Activated CD8-positive, alpha-beta memory T cell treated with anti-CD3 and anti-CD28 coated beads, Interleukin-2, amount 50 U/mL, for 1 hour (primary cell): Measurements from ENCODE around the gene RASEF.
"Not testable (repeated sequence)": the region's sequence is repeated elsewhere in the genome, so short reads cannot be mapped to it uniquely, and the experiment has no call there.

Source experiments
- DNase-seq: peaks from one replicate; pipeline ENCODE4 v3.0.0-alpha.2; 2020; ENCODE audit errors: extremely low read depth

The RASEF gene

DNA sequence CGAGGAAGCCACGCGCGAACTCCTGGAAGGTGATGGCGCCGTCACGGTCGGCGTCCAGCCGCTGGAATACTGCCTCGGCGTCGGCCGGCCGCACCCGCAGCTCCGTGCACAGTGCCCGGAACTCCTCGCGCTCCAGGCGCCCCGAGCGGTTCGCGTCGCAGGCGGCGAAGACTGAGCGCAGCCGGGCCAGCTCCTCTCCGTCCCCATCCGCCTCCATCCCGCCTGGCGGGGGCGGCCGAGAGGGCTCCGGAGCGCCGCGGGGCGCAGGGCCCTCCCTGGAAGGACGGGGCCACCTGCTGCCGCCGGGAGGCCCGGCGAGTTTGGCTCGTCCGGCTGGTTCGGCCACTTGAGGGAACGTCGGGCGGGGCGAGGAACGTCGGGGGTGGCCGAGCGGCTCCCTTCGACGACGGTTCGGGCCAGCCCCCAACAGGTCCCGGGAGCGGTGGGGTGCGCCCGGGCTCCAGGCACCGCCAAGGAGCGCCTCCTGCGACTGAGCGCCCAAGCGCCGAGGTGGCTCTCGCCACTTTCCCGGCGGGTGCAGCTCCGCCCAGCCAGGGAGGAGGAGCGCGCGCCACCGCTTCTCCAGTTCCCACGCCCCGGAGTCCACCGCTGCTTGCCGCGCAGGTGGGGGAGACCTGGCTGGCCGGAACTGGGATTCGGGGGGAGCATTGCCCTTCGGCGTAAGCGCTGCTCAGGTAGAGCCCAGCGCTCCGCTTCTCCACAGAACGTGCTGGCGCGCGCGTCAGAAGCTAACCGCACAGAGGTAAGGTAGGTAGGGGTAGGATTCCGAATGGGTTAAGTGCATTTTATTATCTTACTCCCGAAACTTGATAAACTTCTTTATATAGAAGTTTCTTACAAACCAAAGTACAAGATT is at the start of gene RASEF:
TSS of gene RASEF (minus strand) at position 492 of the 877 bp plus-strand sequence. CDS start at position 217, 275 bp downstream.
- DNase-seq = no peak

DNA sequence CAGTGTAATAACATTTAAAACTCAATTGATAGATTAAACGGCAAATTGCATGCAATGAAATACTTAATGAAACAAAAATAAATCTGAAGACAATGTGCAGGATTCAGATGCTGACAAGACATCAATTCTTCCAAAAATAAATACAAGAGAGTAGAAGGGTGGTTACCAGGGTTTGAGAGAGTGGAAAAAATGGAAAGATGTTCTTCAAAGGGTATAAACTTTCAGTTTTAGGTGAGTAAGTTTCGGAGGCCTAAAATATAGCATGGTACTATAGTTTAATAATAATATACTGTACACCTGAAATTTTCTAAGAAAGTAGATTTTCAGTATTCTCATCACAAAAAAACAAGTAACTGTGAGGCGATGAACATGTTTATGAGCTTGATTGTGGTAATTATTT is 48.2 kb upstream of the RASEF start:
- no peak for DNase-seq

DNA sequence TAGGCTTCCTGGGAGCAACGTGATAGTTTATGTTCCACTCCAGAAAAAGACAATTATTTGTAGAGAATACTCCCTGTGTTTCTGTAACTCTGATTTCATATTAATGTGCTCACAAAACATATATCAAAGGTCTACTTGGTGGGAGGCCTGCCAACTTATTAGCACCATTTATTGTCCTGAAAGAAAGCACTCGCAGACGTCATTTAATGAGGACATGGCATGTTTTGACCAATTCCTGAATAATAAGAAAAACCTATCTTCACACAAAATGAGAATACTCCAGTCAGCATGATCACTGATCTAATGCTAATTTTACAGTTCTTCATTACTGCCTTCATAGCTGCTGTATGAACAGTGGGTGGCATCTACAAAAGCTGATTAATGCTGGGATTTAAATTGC is 46.4 kb upstream of the RASEF start:
- DNase-seq = no peak

DNA sequence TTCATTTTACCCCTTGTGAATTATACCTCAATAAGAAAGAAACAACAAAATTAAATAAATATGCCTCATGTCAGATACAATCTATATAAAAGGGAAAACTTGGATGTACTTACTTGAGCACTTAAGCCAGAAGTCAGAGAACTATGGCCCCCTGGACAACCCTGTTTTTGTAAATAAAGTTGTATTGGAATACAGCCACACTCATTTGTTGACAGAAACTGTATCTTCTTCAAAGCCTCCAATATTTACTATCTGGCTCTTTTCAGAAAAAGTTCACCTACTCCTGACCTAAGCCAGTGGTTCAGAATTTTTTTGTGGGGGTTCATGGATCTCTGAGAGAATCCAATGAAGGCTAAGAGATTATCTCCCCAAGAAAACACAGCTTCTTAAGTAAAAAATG is 45.3 kb upstream of the RASEF start:
- no peak for DNase-seq

DNA sequence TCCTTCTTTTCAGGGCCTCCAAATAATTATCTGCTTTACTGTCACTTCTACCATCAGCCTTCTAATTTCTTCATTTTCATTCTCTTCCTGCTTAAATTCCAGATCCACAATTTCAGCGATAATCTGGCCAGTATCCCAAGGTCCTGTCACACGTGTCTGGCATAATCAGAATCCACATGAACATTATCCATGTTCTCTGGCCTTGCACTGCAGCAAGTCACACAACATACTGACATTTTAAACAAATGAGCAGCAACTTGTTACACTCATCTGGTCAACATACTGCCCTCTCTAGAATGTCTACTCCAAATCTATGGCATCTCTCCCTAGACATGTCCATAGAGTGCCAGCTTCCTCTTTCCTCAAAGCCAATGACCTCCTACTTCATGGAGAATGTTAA is 43.8 kb upstream of the RASEF start:
- no peak for DNase-seq

DNA sequence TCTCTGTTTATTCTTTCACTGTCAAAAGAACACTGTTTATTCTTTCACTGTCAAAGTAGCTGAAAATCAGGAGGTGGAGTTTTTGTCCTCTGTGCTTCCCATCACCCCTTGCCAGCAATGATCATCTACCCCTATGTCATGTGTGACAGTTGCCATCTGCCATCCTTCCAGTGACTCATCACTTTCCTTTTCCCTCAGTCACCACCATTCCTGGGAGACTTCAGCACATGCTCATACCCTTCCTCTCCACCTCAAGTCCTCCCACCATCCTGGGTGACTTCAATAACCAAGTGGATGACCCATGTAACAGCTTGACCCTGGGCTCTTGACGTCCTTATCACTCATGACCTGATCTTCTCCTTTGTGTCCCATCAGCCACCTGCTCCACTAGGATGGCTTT is 43.3 kb upstream of the RASEF start:
- DNase-seq = no peak

DNA sequence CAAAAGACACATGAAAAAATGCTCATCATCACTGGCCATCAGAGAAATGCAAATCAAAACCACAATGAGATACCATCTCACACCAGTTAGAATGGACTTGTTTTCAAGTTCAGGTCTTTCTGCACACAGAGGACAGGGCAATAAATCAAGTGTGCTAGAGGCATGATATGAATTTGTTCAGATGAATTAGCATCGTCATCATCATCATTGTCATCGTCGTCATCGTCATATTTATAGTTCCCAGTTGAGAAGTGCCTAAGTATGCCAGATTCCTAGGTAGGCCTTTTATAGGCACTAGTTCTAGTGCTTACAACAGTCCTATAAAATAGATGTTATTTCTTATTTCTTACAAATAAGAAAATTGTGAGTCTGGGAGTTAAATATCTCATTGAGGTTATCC is 34.7 kb upstream of the RASEF start:
- DNase-seq = no peak

DNA sequence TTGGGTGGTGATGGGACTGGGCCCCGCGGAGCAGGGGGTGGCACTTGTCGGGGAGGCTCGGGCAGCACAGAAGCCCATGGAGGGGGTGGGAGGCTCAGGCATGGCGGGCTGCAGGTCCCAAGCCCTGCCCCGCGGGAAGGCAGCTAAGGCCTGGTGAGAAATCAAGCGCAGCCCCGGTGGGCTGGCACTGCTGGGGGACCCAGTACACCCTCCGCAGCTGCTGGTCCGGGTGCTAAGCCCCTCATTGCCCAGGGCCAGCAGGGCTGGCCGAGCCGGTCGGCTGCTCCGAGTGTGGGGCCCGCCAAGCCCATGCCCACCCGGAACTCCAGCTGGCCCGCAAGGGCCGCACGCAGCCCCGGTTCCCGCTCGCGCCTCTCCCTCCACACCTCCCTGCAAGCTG is 30.4 kb upstream of the RASEF start:
- not testable (repeated sequence) for DNase-seq

DNA sequence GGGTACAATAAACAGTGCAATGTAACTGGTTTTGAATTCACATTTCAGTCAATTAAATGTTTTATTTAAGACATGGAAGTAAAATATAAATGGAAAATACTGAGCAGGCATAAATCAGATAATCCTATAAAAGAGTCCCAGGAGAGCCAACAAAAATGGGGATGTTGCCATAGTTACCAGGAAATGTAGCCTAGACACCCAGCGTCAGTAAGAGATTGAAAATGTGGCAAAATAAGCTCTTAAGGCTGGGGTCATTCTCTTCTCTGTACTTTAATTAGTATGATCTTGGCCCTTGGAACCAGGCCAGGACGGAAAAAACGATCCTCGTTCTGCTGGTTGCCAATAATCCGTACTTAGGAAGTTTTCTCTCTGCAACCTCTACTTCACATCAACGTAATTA is 18.9 kb upstream of the RASEF start:
- no peak for DNase-seq

DNA sequence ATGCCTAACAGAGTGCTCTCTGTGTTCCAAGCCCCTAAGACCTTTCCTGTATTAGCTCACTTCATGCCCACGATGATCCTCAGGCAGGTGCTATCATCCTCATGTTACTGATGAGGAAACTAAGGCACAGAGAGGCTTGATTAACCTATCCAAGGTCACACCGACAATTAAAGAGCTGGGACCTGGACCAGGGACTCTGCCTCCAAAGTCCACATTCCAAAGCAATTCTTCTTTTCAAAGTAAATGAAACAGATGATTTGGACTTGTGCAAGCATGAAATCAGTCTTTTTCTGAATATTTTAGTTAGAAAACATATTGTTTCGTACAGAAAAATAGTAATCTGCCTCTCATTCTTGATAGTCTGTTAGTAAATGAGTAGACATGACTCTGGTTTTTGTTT is 18.1 kb upstream of the RASEF start:
- DNase-seq = no peak

DNA sequence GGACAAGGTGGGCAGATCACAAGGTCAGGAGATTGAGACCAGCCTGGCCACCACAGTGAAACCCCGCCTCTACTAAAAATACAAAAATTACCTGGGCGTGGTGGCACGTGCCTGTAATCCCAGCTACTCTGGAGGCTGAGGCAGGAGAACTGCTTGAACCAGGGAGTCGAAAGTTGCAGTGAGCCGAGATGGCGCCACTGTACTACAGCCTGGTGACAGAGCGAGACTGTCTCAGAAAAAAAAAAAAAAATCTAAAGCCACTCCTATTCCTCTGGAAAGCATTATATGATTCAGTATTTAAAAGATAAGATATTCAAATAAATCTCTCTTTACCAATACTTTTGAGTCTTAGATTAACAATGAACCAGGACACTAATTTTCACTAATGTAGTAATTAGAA is 13.0 kb upstream of the RASEF start:
- not testable (repeated sequence) for DNase-seq

DNA sequence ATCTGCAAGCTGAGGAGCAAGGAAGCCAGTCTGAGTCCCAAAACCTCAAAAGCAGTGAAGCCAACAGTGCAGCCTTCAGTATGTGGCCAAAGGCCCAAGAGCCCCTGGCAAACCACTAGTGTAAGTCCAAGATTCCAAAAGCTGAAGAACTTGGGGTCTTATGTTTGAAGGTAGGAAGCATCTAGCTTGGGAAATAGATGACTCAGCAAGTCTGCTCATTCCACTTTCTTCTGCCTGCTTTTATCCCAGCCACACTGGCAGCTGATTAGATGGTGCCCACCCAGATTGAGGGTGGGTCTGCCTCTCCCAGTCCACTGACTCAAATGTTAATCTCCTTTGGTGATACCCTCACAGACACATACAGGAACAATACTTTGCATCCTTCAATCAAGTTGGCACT is 9.6 kb upstream of the RASEF start:
- DNase-seq = not testable (repeated sequence)

DNA sequence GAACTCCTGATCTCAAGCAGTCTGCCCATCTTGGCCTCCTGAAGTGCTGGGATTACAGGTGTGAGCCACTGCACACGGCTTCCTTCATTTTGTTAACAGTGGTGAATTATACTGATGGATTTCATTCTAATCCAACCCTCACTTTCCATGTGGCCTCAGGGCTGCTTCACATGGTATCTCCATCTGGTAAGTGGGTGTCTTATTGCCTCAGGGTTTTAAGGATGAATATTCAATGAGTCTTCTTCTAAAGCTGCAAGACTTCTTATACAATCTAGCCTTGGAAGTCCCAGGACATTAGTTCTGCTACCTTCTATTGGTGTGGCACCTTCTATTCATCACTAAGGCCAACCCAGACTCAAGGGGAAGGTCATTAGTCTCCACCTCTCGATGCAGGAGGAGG is 8.7 kb upstream of the RASEF start:
- no peak for DNase-seq

DNA sequence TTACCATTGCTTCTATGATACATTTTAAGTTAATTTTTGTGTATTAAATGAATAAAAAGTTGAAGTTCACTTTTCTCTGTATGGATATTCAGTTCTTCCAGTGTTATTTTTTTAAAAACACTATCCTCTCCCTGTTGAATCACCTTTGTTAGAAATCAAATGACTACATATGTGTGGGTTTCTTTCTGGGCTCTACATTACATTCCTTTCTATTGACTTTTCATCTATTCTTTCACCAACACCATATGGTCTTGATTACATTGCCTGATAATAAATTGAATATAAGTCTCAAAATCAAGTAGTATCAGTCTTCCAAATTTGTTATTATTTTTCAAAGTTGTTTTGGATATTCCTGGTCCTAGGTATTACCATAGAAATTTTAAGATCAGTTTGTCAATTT is 7.3 kb upstream of the RASEF start:
- no peak for DNase-seq

DNA sequence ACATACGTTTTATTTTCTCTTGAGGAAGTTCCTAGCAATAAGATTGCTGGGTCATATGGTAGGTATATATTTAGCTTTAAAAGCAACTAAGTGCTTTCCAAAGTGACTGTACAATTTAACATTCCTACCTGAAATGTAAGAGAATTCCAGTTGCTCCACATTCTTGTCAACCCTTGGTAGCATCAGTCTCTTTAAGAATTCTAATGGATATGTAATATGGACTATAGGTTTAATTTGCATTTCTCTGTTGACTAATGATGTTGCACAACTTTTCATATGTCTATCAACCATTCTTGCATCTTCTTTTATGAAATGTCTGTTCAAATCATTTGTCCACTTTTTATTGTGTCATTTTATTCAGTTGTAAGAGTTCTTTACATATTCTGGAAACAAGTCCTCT is 6.7 kb upstream of the RASEF start:
- no peak for DNase-seq

DNA sequence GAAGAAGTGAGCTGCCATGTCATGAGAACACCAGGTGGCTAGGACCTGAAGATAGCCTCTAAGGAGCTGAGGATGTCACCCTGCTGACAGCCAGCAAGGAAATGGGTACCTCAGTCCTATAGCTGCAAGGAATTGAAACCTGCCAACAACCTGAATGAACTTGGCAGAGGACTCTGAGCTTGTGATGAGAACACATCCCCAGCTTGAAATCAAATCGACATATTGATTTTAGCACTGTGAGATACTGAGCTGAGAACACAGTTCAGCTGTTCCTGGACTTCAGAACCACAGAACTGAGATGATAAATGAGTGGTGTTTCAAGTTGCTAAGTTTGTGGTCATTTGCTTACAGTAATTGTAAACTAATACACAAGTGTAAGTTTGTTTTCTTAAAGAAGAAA is 5.5 kb upstream of the RASEF start:
- no peak for DNase-seq

DNA sequence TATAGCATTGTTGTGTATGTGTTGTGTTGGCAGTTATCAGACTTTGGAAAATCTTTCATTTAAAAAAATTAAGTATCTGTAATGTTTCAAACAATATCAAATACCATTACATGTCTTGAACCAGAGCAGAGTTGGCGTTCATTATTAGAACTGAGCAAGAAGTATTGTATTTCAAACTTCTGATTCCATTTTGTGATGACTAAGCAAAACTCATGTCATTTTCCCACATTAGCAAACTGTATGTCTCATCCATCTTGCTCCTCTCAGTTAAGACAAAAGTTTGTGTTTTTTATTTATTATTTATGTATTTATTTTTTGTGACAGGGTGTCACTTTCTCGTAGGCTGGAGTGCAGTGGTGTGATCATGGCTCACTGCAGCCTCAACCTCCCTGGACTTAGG is 4.6 kb upstream of the RASEF start:
- no peak for DNase-seq

DNA sequence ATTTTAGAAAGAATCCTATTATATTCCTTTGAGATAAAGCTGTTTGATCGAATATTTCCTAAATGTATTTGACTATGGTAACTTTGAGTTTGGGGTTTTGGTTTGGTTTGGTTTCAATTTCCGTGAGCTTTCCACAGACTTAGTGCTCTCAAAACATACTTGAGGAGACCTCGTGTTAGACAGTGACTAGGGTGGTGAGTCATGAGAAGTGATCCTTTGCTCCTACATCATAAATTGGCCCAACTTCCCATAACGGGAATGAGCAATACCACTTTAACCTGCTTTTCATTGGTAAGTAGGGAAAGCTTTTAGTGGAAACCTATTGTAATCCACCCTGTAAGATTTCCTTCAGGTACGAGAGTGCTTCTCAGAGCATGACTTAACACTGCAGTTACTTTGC is 3.8 kb upstream of the RASEF start:
- DNase-seq = no peak

DNA sequence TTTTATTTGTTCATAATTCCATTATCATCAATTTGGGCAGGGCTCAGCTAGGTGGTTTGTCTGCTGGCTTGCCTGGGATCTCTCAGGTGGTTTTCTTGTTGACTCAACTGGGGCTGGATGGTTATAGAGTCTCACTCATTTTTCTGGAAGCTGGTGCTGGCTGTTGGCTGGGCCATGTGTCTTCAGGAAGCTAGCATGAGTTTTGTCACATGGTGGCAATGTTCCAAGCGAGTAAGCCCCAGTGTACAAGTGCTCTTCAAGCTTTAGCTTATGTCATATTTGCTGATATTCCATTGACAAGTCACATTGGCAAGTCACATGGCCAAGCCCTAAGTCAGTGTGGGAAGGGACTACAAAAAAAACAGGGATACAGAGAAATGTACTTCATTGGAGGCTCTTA is 2.3 kb upstream of the RASEF start:
- no peak for DNase-seq

DNA sequence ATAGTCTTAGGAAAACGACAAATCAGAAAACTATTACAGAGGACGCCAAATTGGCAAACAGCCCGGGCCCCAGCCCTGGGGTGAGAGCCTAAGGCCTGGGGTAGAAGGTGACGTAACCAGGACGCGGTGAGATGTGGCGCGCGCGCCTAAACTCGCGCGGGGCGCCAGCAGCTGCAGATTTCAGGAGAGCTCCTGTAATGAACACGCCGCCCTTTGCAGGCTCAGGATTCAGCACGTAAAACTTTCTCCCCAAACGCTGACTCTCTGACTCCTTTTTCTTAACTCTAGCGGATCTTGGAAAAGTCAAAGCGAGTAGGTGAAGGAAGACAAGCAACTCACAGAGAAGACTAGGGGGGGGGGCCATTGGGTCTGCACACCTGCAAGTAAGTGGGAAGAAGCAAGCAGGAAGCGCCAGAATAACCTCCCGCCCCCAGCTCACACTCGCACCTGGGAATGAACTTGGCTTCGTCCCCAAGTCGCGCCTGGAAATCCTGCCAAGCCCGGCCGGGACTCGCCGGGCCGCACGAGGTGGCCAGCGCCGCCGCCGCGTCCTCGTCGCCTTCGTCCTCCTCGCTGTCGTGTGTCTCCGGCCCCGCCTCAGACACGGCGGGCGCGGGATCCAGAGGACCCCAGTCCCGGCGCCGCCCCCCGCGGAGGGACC is 822 bp downstream of the RASEF start:
- no peak for DNase-seq

DNA sequence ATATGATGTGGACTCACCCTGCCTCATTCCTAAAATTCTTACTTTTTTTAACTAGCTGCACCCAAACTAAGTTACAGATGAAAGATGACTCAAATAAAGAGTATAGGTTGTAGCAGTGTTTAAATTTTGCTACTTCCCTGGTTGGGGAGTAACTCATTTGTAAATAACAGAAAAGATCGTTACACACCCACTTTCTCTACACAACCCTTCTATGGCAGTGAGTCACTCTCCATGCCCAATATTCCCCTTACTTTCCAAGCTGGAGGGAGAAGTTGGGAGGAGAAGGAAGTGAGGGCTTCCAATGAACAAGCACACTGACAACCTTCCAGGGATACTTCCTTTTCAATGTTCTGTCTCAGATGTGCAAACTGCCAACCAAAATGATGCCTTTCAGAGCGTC is 1.9 kb downstream of the RASEF start:
- no peak for DNase-seq

DNA sequence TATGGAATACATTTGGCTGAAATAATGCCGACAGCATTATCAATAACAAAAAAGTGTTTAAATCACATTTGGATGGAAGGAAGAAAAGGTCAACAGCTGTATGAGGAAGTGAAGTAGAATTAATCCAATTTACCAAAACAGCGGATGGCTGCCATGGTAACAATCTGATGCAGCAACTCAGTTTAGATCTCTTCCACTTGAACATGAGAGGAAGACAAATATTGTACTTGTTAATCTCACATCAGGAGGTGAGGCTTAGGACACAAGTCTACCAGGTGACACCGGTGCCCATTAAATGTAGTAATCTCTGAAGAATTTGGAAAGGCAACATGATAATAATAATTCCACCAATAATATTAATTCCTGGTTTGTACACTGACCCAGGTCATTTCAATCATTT is 2.4 kb downstream of the RASEF start:
- no peak for DNase-seq

DNA sequence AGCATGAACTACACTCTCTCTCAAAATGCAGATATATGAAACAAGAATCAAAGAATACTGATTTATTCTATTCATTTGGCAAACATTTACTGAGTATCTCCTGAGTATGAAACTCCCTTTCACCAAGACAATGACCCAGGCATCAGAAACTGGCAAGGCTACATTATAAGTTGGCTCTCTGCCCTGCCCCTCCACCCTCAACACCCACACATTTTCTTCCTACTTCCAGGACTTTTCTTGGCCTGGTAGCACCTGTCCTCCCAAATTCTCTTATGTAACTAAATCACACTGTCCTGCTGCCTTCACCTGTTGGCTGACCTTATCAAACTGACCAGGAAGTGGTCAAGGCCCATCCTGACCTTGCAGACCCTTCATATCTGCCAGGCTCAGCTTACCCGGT is 3.5 kb downstream of the RASEF start:
- no peak for DNase-seq

DNA sequence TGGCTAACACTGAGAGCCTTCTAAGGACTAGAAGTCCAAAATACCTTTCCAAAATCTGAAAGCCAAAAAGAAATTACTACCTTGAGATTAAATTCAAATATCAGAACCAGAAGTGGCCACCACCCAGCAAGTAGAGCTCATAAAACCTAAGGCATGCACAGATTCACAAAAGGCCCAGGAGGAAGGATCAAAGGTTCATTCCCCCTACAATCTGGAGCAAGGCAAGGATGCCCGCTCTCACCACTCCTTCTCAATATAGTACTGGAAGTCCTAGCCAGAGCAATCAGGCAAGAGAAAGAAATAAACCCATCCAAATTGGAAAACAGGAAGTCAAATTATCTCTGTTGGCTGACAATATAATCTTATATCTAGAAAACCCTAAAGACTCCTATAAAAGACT is 6.0 kb downstream of the RASEF start:
- DNase-seq = no peak
